Hepatocyte (in vitro differentiated cells): ENCODE results near the gene PPP6R2. TPM values are rescaled to one million over a fixed set of nuclear protein-coding genes. Genes with fewer than 3 reads are reported as not detected.

ENCODE experiments used
- DNase-seq: peaks from one replicate; pipeline ENCODE4 v3.0.0-alpha.2; 2016; ENCODE audit warnings: low spot score
- H2AFZ ChIP-seq: fragments of 200-600 bp; sonication (generic); 2 replicates; pipeline ENCODE4 v1.6.0; 2016; ENCODE audit warnings: antibody characterized with exemption, mild to moderate bottlenecking
- H3K27ac ChIP-seq: fragments of 200-600 bp; sonication (generic); 2 replicates; pipeline ENCODE4 v1.5.1; 2016; ENCODE audit warnings: mild to moderate bottlenecking
- H3K27me3 ChIP-seq: fragments of 200-600 bp; sonication (generic); 2 replicates; pipeline ENCODE4 v1.6.1; 2016
- H3K36me3 ChIP-seq: fragments of 200-600 bp; sonication (generic); replicated peaks from 2 replicates; pipeline ENCODE4 v1.5.1; 2016; ENCODE audit warnings: low read depth; ENCODE audit not compliant: insufficient read depth
- H3K4me1 ChIP-seq: fragments of 200-600 bp; sonication (generic); 2 replicates; pipeline ENCODE4 v1.5.1; 2016; ENCODE audit warnings: mild to moderate bottlenecking, moderate library complexity; ENCODE audit not compliant: insufficient read depth
- H3K4me2 ChIP-seq: fragments of 200-600 bp; sonication (generic); 2 replicates; pipeline ENCODE4 v1.6.0; 2016
- H3K4me3 ChIP-seq: fragments of 200-600 bp; sonication (generic); 2 replicates; pipeline ENCODE4 v1.5.1; 2016; ENCODE audit warnings: mild to moderate bottlenecking
- H3K79me2 ChIP-seq: fragments of 200-600 bp; sonication (generic); 2 replicates; pipeline ENCODE4 v1.6.0; 2017; ENCODE audit warnings: mild to moderate bottlenecking
- H3K9me2 ChIP-seq: fragments of 200-600 bp; sonication (generic); replicated peaks from 2 replicates; pipeline ENCODE4 v1.6.0; 2017; ENCODE audit warnings: mild to moderate bottlenecking; ENCODE audit not compliant: insufficient read depth
- H3K9me3 ChIP-seq: fragments of 200-600 bp; sonication (generic); 2 replicates; pipeline ENCODE4 v1.5.1; 2016; ENCODE audit warnings: low read depth, mild to moderate bottlenecking
- H4K20me1 ChIP-seq: fragments of 200-600 bp; sonication (generic); 2 replicates; pipeline ENCODE4 v1.6.0; 2016; ENCODE audit warnings: mild to moderate bottlenecking; ENCODE audit not compliant: insufficient read depth, poor library complexity, severe bottlenecking
- CTCF ChIP-seq: fragments of 200-600 bp; sonication (generic); IDR thresholded peaks from 2 replicates; pipeline ENCODE4 v1.5.1; 2016; ENCODE audit warnings: antibody characterized with exemption, mild to moderate bottlenecking; ENCODE audit not compliant: poor library complexity
- EZH2 ChIP-seq: fragments of 200-600 bp; sonication (generic); IDR thresholded peaks from 2 replicates; pipeline ENCODE4 v1.6.1; 2016; ENCODE audit warnings: antibody characterized with exemption, mild to moderate bottlenecking, borderline replicate concordance
- EZH2phosphoT487 ChIP-seq: fragments of 200-600 bp; sonication (generic); IDR thresholded peaks from one replicate; pipeline ENCODE4 v1.6.1; 2018; ENCODE audit warnings: antibody characterized with exemption, mild to moderate bottlenecking, low read depth, moderate library complexity; ENCODE audit not compliant: unreplicated experiment, severe bottlenecking
- WGBS: methylation state at CpG from one replicate; pipeline ENCODE4 v1.1.6; 2016; ENCODE audit warnings: low lambda C conversion rate; ENCODE audit errors: missing lambda C conversion rate; 5-methylcytosine and 5-hydroxymethylcytosine counted together
- polyA plus RNA-seq: library from polyadenylated mRNA; unstranded; fragments of >200 nt; fragmentation: Nextera tagmentation; extraction: Ambion mirVana; gene quantifications from 2 replicates; pipeline ENCODE4 v1.2.1, GENCODE V29; 2016
- total RNA-seq: library from RNA; depleted of rRNA; stranded (reverse); fragments of >200 nt; gene quantifications from 2 replicates; pipeline ENCODE4 v1.2.3, GENCODE V29; 2014

PPP6R2 gene
- total and polyA plus RNA-seq, 2 experiments from 2014 or later = 47.0 to 57.9 TPM

DNA sequence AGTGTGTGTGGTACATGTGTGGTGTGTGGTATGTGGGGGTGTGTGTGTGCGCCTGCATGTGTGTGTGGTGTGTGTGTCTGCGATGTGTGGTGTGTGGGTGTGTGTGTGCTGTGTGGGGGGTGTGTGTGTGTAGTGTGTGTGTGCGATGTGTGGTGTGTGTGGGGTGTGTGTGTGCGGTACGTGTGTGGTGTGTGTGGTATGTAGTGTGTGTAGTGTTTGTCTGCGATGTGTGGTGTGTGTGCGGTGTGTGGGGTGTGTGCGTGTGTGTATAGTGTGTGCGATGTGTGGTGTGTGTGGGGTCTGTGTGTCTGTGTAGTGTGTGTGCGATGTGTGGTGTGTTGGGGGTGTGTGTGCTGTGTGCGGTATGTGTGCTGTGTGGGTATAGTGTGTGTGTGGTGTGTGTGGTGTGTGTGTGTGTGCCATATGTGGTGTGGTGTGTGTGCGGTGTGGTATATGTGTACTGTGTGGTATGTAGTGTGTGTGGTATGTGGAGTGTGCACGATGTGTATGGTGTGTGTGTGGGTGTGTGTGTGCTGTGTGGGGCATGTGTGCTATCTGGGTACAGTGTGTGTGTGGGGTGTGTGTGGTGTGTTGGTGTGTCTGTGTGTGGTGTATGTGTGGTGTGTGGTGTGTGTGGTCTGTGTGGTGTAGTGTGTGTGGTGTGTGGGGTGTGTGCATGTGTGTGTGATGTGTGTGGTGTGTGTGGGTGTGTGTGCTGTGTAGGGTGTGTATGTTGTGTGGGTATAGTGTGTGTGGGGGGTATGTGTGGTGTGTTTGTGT is 5.7 kb upstream of the PPP6R2 start:
- Histone ChIP-seq H3K4me1 (no peaks in the 10 kb centered on the region), H3K79me2 (no peaks in the 10 kb centered on the region), H3K4me2 (no peak overlapping the region), H2AFZ (no peak overlapping the region), H4K20me1 (no peaks in the 10 kb centered on the region), H3K9me2 (no peaks in the 10 kb centered on the region), H3K4me3 (no peak overlapping the region), H3K36me3 (no peaks in the 10 kb centered on the region), H3K27ac (no peak overlapping the region), H3K27me3 (no peaks in the 10 kb centered on the region), H3K9me3 (no peaks in the 10 kb centered on the region)
- 95% methylated on average over 11 of the region's 13 CpGs for WGBS
- no peak for DNase-seq
- TF ChIP-seq CTCF (no peak), EZH2phosphoT487 (no peak), EZH2 (no peak)

DNA sequence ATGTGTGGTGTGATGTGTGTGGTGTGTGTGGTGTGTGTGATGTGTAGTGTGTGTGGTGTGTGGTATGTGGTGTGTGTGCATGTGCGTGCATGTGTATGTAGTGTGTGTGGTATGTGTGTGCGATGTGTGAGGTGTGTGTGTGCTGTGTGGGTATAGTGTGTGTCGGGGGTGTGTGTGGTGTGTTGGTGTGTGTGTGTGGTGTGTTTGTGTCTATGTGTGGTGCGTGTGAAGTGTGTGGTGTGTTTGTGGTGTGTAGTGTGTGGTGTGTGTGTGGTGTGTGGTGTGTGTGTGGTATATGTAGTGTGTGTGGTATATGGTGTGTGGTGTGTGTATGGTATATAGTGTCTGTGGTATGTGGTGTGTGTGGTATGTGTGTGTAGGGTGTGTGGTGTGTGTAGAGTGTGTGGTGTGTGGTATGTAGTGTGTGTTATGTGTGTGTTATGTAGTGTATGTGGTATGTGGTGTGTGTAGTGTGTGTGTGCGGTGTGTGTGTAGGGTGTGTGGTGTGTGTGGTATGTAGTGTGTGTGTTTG is 5.0 kb upstream of the PPP6R2 start:
- TF ChIP-seq EZH2phosphoT487 (no peak), CTCF (no peak)
- Histone ChIP-seq H3K9me3 (no peaks in the 10 kb centered on the region), H3K4me3 (no peak overlapping the region), H2AFZ (no peak overlapping the region), H3K27ac (no peak overlapping the region), H3K4me1 (no peaks in the 10 kb centered on the region), H3K27me3 (no peaks in the 10 kb centered on the region), H4K20me1 (no peaks in the 10 kb centered on the region), H3K36me3 (no peaks in the 10 kb centered on the region), H3K9me2 (no peaks in the 10 kb centered on the region), H3K79me2 (peaks cover 4% of the 10 kb centered on the region), H3K4me2 (no peak overlapping the region)
- 100% methylated on average over 4 of the region's 5 CpGs for WGBS
- no peak for DNase-seq

GRCh38 chr22:50338860-50339462 is 4.2 kb upstream of the PPP6R2 start:
- Histone ChIP-seq H3K9me3 (no peaks in the 10 kb centered on the region), H3K4me2 (no peak overlapping the region), H4K20me1 (no peaks in the 10 kb centered on the region), H3K79me2 (peaks cover 7% of the 10 kb centered on the region), H3K9me2 (no peaks in the 10 kb centered on the region), H3K4me1 (no peaks in the 10 kb centered on the region), H3K4me3 (no peak overlapping the region), H2AFZ (no peak overlapping the region), H3K27ac (no peak overlapping the region), H3K27me3 (no peaks in the 10 kb centered on the region), H3K36me3 (no peaks in the 10 kb centered on the region)
- no peak for DNase-seq
- TF ChIP-seq EZH2phosphoT487 (no peak), CTCF (no peak), EZH2 (no peak)
- WGBS = 92% methylated on average over 4 of the region's 4 CpGs
